ENCODE results near the gene SLAMF6.

Gene SLAMF6

GRCh38 chr1:160460683-160461287 is 62.3 kb downstream of the SLAMF6 start:
- DNase-seq, result no peak

GRCh38 chr1:160460214-160460642 is 62.8 kb downstream of the SLAMF6 start:
- no peak for DNase-seq

GRCh38 chr1:160459687-160460086 is 63.4 kb downstream of the SLAMF6 start:
- no peak for DNase-seq

GRCh38 chr1:160459056-160459455 is 64.0 kb downstream of the SLAMF6 start:
- DNase-seq, result no peak

- DNase-seq, result no peak
Measured at GRCh38 chr1:160455153-160455517, 67.9 kb downstream of the SLAMF6 start.

GRCh38 chr1:160454371-160455152 is 68.5 kb downstream of the SLAMF6 start:
- no peak for DNase-seq

- no peak for DNase-seq
Measured at GRCh38 chr1:160453443-160453842, 69.6 kb downstream of the SLAMF6 start.

GRCh38 chr1:160451859-160452232 is 71.2 kb downstream of the SLAMF6 start:
- DNase-seq, result no peak

GRCh38 chr1:160451119-160451858 is 71.8 kb downstream of the SLAMF6 start:
- DNase-seq, result no peak

- no peak for DNase-seq
Measured at GRCh38 chr1:160449494-160449893, 73.6 kb downstream of the SLAMF6 start.

- DNase-seq, result no peak
Measured at GRCh38 chr1:160446945-160447600, 76.0 kb downstream of the SLAMF6 start.

- no peak for DNase-seq
Measured at GRCh38 chr1:160439718-160440117, 83.3 kb downstream of the SLAMF6 start.

GRCh38 chr1:160438935-160439334 is 84.1 kb downstream of the SLAMF6 start:
- DNase-seq, result no peak

- DNase-seq, result no peak
Measured at GRCh38 chr1:160438317-160438918, 84.6 kb downstream of the SLAMF6 start.

- no peak for DNase-seq
Measured at GRCh38 chr1:160437432-160438316, 85.4 kb downstream of the SLAMF6 start.

GRCh38 chr1:160436966-160437365 is 86.1 kb downstream of the SLAMF6 start:
- DNase-seq, result no peak
